ENCODE results near the gene MAJIN. TPM values are rescaled to one million over a fixed set of nuclear protein-coding genes. Genes with fewer than 3 reads are reported as not detected.
A peak's percentile ranks its signal among the peaks of the same experiment; 100 is the strongest.

MAJIN gene
- total RNA-seq: 1 to 10 TPM; 1.9 to 2.4 TPM
- polyA plus RNA-seq: under 1 TPM in 2 of 3 donors, not detected in 1; 0.48 to 0.84 TPM
- 0.19 to 1.3 (median 0.76) reads per million in 6 experiments for total RNA-seq

- POLR2A ChIA-PET: interaction anchor here (0.6 to 1.8 kb wide), 12 partner anchors 9 to 1854 kb away, joined by 3 to 10 read pairs (median 4); partner anchors contain the start of genes ATG2A, FAU, MRPL49 and PPP2R5B
- peaks cover 0 to 28% (median 10%) of the 10 kb centered on the region in 4 donors for H3K4me1 Mint-ChIP-seq
- peak; percentile 73 to 96 (median 87) for DNase-seq
Observed at GRCh38 chr11:64971421-64972233, at the start of gene MAJIN. Gene MAJIN (minus strand): TSS chr11:64972108. CDS start chr11:64959405, 12,703 bp downstream.

GRCh38 chr11:65021509-65021908 lies 49.6 kb upstream of the MAJIN start:
- no peak for ATAC-seq

More at GRCh38 chr11:64971421-64972233, at the start of gene MAJIN:
- Mint-ChIP-seq H3K36me3 (no peaks in the 10 kb centered on the region), H3K27me3 (peaks cover 0 to 4% (median 0%) of the 10 kb centered on the region in 5 donors), H3K27ac (peak within 1 kb of the TSS in 9 of 10 donors; percentile 66 to 93 (median 83)), H3K4me3 (peak within 1 kb of the TSS; percentile 60 to 81 (median 74)), H3K9me3 (no peaks in the 10 kb centered on the region)
- ATAC-seq: peak; percentile 85 to 87

GRCh38 chr11:65021003-65021402 lies 49.1 kb upstream of the MAJIN start:
- Mint-ChIP-seq H3K36me3 (peaks cover 0 to 12% (median 3%) of the 10 kb centered on the region in 3 donors), H3K27me3 (no peaks in the 10 kb centered on the region), H3K4me3 (no peak overlapping the region), H3K27ac (no peak overlapping the region), H3K9me3 (no peaks in the 10 kb centered on the region), H3K4me1 (peaks cover 8 to 14% (median 11%) of the 10 kb centered on the region in 4 donors)
- ATAC-seq (no peak), DNase-seq (no peak)
- POLR2A ChIA-PET: interaction anchor here (0.7 kb wide), 2 partner anchors 337 to 427 kb away, joined by 4 read pairs; no protein-coding TSS in a partner anchor

More at GRCh38 chr11:65021509-65021908, 49.6 kb upstream of the MAJIN start:
- H3K4me3 Mint-ChIP-seq: no peak overlapping the region
- H3K36me3 Mint-ChIP-seq: peaks cover 0 to 11% (median 3%) of the 10 kb centered on the region in 3 donors
- no peaks in the 10 kb centered on the region for H3K27me3 Mint-ChIP-seq
- no peak overlapping the region for H3K27ac Mint-ChIP-seq
- POLR2A ChIA-PET: no interaction called here
- H3K9me3 Mint-ChIP-seq: no peaks in the 10 kb centered on the region
- H3K4me1 Mint-ChIP-seq: peaks cover 4 to 9% (median 7%) of the 10 kb centered on the region in 4 donors
- no peak for DNase-seq

GRCh38 chr11:65019824-65020223 lies 47.9 kb upstream of the MAJIN start:
- ATAC-seq (no peak), DNase-seq (no peak)
- Mint-ChIP-seq H3K36me3 (peaks cover 0 to 12% (median 3%) of the 10 kb centered on the region in 3 donors), H3K4me3 (no peak overlapping the region), H3K27me3 (no peaks in the 10 kb centered on the region), H3K27ac (no peak overlapping the region), H3K4me1 (peaks cover 8 to 23% (median 19%) of the 10 kb centered on the region in 4 donors), H3K9me3 (no peaks in the 10 kb centered on the region)
- POLR2A ChIA-PET: interaction anchor here (0.7 kb wide), 1 partner anchor 315 kb away, joined by 4 read pairs; no protein-coding TSS in a partner anchor

GRCh38 chr11:65017937-65018336 lies 46.0 kb upstream of the MAJIN start:
- Mint-ChIP-seq H3K27ac (peak overlapping the region in 2 of 10 donors; percentile 40 to 60), H3K4me3 (no peak overlapping the region), H3K9me3 (no peaks in the 10 kb centered on the region)

GRCh38 chr11:65016705-65017104 lies 44.8 kb upstream of the MAJIN start:
- POLR2A ChIA-PET: interaction anchor here (0.6 to 1.2 kb wide), 2 partner anchors 48 to 102 kb away, joined by 3 read pairs; no protein-coding TSS in a partner anchor
- H3K27me3 Mint-ChIP-seq: no peaks in the 10 kb centered on the region
- no peak for ATAC-seq
- no peak for DNase-seq
- peak overlapping the region in 4 of 10 donors; percentile 36 to 76 (median 42) for H3K27ac Mint-ChIP-seq
- peaks cover 0 to 12% (median 3%) of the 10 kb centered on the region in 3 donors for H3K36me3 Mint-ChIP-seq
- H3K9me3 Mint-ChIP-seq: no peaks in the 10 kb centered on the region
- H3K4me3 Mint-ChIP-seq: peak overlapping the region in 1 of 10 donors; percentile 28
- peaks cover 17 to 33% (median 29%) of the 10 kb centered on the region in 4 donors for H3K4me1 Mint-ChIP-seq

More at GRCh38 chr11:65017937-65018336, 46.0 kb upstream of the MAJIN start:
- no peak for ATAC-seq
- H3K36me3 Mint-ChIP-seq: peaks cover 0 to 12% (median 3%) of the 10 kb centered on the region in 3 donors
- peaks cover 15 to 31% (median 28%) of the 10 kb centered on the region in 4 donors for H3K4me1 Mint-ChIP-seq
- no peak for DNase-seq
- no peaks in the 10 kb centered on the region for H3K27me3 Mint-ChIP-seq
- POLR2A ChIA-PET: interaction anchor here (0.8 kb wide), 1 partner anchor 94 kb away, joined by 3 read pairs; the partner anchor contains the start of gene TM7SF2

GRCh38 chr11:65014726-65015227 lies 42.9 kb upstream of the MAJIN start:
- POLR2A ChIA-PET: interaction anchor here (0.7 to 2.9 kb wide), 16 partner anchors 9 to 161 kb away, joined by 3 to 23 read pairs (median 3); partner anchors contain the start of genes FAU, MRPL49, SAC3D1 and SNX15
- DNase-seq: no peak
- Mint-ChIP-seq H3K9me3 (no peaks in the 10 kb centered on the region), H3K4me1 (peaks cover 17 to 31% (median 29%) of the 10 kb centered on the region in 4 donors), H3K27me3 (no peaks in the 10 kb centered on the region), H3K27ac (peak overlapping the region; percentile 84 to 97 (median 94)), H3K4me3 (peak overlapping the region; percentile 86 to 95 (median 90)), H3K36me3 (peaks cover 0 to 11% (median 3%) of the 10 kb centered on the region in 3 donors)
- no peak for ATAC-seq

- no peaks in the 10 kb centered on the region for H3K27me3 Mint-ChIP-seq
- DNase-seq (peak; percentile 83 to 92 (median 86)), ATAC-seq (peak; percentile 82 to 83)
- POLR2A ChIA-PET: interaction anchor here (0.5 to 2.9 kb wide), 18 partner anchors 10 to 265 kb away, joined by 3 to 23 read pairs (median 4); partner anchors contain the start of genes FAU, MRPL49, PPP2R5B and SAC3D1
- peaks cover 17 to 31% (median 29%) of the 10 kb centered on the region in 4 donors for H3K4me1 Mint-ChIP-seq
- no peaks in the 10 kb centered on the region for H3K9me3 Mint-ChIP-seq
- peaks cover 0 to 6% (median 3%) of the 10 kb centered on the region in 3 donors for H3K36me3 Mint-ChIP-seq
- H3K27ac Mint-ChIP-seq: peak within 1 kb of the TSS; percentile 84 to 99 (median 96)
- H3K4me3 Mint-ChIP-seq: peak within 1 kb of the TSS; percentile 86 to 95 (median 92)
Observed at GRCh38 chr11:65013888-65014725, 42.2 kb upstream of the MAJIN start, which contains the start of gene ARL2. Gene ARL2 (plus strand): TSS chr11:65014160. CDS start chr11:65014208, 48 bp downstream.

- Mint-ChIP-seq H3K27me3 (no peaks in the 10 kb centered on the region), H3K4me3 (peak overlapping the region; percentile 86 to 94 (median 89)), H3K27ac (peak overlapping the region; percentile 82 to 99 (median 94)), H3K36me3 (peaks cover 0 to 4% (median 3%) of the 10 kb centered on the region in 3 donors), H3K9me3 (no peaks in the 10 kb centered on the region), H3K4me1 (peaks cover 17 to 31% (median 29%) of the 10 kb centered on the region in 4 donors)
- DNase-seq (peak in 9 of 10 donors; percentile 84 to 95 (median 91)), ATAC-seq (peak; percentile 81 to 89)
- POLR2A ChIA-PET: interaction anchor here (0.5 to 2.9 kb wide), 15 partner anchors 14 to 234 kb away, joined by 3 to 23 read pairs (median 7); partner anchors contain the start of genes FAU, MRPL49, PPP2R5B and SAC3D1
Observed at GRCh38 chr11:65013130-65013887, 41.4 kb upstream of the MAJIN start.

- Mint-ChIP-seq H3K27ac (no peak overlapping the region), H3K4me3 (no peak overlapping the region), H3K9me3 (no peaks in the 10 kb centered on the region), H3K36me3 (no peaks in the 10 kb centered on the region), H3K27me3 (no peaks in the 10 kb centered on the region), H3K4me1 (peaks cover 7 to 10% (median 8%) of the 10 kb centered on the region in 4 donors)
- no peak for ATAC-seq
- DNase-seq: no peak
- POLR2A ChIA-PET: interaction anchor here (0.6 kb wide), 1 partner anchor 44 kb away, joined by 3 read pairs; no protein-coding TSS in a partner anchor
Observed at GRCh38 chr11:65008873-65009272, 37.0 kb upstream of the MAJIN start.

- Mint-ChIP-seq H3K9me3 (no peaks in the 10 kb centered on the region), H3K4me1 (peaks cover 2 to 3% (median 3%) of the 10 kb centered on the region in 4 donors), H3K4me3 (no peak overlapping the region), H3K27me3 (no peaks in the 10 kb centered on the region), H3K36me3 (no peaks in the 10 kb centered on the region), H3K27ac (no peak overlapping the region)
- ATAC-seq (no peak), DNase-seq (no peak)
- POLR2A ChIA-PET: no interaction called here
Observed at GRCh38 chr11:65008016-65008415, 36.1 kb upstream of the MAJIN start.
